Measurements from ENCODE around the gene CD248.
"Not testable (repeated sequence)": the region's sequence is repeated elsewhere in the genome, so short reads cannot be mapped to it uniquely, and the experiment has no call there.

Gene CD248

DNA sequence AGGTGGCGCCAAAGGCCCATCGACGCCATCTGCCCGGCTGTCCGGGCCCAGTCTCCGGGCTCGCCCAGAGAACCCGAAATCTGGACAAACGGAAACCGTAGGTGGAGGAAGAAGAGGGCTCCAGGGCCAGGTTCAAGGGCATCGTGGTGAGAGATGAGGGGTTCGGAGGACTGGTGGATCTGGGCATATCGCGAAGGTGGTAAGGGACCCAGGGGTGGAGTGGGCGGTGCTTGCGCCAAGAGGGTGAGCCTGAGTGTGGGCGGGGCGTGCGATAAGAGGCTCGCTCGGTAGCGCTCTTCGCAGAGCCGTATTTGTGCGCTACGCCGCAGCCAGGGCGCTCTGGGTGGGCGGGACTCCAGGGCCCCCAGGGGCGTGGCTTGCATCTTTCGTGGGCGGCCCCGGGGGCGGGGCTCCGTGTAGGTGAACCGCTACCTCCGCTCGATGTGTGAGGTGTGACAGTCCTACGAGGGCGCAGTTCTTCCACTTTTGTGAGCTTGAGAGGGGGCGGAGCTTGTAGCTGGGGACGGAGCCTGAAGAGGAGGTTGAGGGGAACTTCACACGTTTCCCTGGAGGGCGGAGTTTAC, 4.8 kb downstream of the CD248 start:
- DNase-seq, result peak; percentile 99

DNA sequence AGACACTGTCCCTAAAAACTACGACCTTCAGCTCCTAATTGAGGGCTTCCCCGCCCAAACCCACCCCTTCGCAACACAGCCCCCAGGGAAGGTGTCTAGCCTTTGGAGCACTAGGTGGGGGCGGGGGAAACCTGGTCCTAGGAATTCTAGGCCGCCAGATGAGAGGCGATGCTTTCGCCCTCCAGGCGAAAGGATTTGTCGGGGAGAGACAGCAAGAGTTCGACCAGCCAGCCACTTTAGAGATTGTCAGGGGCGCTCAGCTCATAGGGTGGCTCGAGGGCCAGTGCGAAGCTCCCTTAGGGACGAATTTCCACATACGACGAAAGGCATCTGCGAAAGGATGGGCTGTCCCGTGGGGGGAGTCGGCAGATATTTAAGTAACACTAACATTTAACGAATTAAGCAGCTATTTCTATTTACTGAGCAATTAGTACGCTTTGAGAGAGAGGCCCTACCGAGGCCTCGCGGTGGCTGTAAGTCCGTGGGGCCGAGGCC, 5.3 kb downstream of the CD248 start:
- no peak for DNase-seq

DNA sequence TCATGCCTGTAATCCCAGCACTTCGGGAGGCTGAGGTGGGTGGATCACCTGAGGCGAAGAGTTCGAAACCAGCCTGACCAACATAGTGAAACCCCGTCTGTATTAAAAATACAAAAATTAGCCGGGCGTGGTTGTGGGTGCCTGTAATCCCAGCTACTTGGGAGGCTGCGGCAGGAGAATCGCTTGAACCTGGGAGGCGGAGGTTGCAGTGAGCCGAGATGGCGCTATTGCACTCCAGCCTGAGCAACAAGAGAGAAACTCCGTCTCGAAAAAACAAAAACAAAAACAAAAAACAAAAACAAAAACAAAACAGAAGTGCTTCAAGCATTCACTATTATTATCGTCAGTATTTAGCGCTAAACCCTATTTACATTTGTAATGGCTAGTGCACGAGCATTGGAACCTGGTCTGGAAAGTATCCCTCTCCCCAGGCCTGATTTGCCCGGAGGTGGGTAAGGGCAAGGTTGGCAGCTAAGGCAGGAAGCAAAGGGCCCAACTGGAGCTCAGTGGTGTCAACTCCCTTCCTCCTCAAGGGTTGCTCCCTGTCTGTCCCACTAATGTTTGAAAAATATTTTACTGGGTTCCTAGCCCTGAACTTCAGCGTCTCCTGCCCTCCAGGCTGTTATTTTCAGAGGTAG, 5.9 kb downstream of the CD248 start:
- not testable (repeated sequence) for DNase-seq

DNA sequence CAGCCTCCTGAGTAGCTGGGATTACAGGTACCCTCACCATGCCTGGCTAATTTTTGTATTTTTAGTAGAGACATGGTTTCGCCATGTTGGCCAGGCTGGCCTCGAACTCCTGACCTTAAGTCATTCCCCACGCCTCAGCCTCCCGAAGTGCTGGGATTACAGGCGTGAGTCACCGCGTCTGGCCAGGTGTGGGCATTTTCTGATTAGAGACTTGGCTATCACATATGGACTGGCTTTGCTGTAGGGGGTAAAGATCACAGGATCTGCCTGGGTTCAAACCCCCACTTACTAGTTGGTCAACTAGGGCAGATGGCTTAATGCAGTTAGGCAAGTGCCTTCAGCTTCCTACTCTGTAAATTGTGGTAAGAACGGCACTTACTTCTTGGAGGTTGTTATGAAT, 6.5 kb downstream of the CD248 start:
- no peak for DNase-seq

DNA sequence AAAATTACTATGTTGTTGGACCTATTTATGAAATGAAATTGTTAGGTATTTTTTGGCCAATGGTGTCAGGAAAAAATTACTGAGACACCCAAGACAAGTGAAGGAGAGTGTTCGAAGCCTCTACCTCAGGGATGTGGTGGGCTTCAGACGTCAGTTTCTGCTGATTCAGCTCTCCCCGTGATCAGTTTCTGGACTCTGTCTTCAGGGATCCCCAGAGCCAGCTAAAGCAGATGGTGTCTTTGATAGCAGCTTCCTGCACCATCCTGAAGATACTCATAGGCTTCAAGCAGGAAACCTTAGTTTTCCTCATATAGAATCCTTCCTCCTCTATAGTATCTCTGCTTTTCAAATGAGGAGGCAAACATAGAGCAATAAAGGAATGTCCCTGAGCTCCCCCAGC, 7.4 kb downstream of the CD248 start:
- DNase-seq, result no peak

DNA sequence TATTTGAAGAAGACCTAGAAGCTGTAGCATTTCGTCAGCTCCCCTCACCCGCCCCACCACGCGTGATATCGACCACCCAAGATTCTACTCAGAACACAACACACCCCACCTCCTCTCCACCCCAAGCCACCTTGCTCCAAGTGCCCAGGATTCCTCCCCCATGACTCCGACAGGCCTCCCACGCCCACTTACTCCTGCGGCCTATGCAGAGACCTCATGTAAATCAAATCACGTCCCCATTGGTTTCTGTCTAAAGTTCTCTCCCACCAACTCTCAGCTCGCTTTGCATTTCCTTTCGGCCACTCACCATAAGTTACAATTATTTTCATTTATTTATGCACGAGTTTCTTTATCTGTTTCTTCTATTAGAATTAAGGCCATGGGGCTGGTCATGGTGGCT, 14.2 kb downstream of the CD248 start:
- no peak for DNase-seq

DNA sequence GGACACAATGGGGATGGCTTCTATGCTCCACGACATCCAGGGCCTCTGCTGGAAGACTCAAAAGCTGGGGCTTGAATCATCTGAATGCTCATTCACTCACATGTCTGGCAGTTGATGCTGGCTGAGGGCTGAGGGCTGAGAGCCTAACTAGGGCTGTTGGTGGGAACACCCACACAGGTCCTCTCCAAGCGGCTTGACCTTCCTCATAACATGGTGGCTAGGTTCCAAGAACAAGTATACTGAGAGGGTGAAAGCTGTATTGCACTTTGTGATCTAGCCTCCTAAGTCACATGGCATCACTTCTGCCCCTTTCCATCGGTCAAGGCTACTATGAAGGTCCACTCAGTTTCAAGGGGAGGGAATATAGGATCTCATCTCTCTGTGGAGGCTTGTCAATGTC, 17.7 kb downstream of the CD248 start:
- DNase-seq, result no peak

DNA sequence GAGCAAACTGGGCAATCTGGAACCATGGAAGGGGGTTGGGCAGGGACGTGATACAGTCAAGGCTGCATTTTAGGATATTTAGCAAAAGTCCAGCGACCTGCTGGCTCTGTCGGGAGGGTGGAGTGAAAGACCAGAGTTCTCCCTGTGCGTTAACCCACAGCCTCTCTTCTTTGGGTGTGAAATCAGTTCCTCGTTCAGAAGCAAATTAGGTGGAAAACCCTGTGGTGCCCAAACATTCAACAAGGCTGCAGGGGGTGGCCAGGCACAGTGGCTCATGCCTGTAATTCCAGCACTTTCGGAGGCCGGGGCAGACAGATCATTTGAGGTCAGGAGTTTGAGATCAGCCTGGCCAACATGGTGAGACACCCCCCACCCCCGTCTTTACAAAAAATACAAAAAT, 19.2 kb downstream of the CD248 start:
- DNase-seq, result no peak

DNA sequence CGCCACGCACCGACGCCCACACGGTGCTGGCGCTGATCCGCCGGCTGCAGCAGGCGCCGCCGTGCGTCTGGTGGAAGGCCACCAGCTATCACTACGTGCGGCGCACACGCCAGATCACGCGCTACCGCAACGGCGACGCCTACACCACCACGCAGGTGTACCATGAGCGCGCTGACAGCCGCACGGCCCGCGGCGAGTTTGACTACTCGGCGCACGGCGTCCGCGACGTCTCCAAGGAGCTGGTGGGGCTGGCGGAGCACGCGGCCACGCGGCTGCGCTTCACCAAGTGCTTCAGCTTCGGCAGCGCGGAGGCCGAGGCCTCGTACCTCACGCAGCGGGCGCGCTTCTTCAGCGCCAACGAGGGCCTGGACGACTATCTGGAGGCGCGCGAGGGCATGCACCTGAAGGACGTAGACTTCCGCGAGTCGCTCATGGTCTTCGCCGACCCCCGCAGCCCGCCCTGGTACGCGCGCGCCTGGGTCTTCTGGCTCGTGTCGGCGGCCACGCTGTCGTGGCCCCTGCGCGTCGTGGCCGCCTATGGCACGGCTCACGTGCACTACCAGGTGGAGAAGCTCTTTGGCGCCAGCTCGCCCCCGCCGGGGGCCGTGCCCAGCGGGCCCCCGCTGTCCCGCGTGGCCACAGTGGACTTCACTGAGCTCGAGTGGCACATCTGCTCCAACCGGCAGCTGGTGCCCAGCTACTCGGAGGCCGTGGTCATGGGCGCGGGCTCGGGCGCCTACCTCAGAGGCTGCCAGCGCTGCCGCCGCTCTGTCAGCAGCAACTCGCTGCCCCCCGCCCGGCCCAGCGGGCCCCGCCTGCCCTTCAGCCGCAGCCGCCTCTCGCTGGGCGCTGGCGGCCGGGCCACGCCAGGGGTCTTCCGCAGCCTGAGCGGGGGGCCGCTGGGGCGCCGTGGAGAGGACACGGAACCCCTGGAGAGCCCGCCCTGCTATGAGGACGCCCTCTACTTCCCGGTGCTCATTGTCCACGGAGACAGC, 21.9 kb downstream of the CD248 start:
- no peak for DNase-seq

DNA sequence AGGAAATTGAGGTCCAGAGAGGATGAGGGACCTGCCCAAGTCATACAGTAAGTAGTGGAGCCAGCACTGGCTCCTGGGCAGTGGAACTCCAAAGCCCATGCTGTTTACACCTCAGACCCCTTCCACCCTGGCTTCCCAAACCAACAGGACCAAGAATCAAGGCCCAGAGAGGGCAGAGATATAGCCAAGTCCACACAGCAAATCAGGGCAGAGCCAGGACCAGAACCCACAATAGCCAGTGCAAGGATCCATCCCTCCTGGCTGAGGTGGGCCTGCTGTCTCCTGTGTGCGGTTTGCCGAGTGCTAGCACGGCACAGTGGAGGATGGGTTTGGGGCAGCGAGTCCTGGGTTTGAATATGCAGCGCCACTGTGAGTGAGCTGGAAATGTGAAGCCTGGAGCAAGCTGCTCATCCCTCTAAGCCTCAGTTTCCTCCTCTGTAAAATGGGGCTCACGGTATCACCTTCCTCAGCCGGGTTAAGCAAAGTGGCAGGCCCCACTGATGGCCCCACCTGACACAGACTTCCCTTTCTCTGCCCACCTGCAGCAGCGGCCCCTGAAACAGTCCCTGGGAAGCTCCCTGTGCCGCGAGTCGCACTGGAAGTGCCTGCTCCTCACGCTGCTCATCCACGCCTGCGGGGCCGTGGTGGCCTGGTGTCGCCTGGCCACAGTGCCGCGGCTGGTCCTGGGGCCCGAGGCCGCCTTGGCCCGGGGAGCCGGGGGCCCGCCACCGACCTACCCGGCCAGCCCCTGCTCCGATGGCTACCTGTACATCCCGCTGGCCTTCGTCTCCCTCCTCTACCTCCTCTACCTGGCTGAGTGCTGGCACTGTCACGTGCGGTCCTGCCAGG, 22.8 kb downstream of the CD248 start:
- DNase-seq, result no peak

DNA sequence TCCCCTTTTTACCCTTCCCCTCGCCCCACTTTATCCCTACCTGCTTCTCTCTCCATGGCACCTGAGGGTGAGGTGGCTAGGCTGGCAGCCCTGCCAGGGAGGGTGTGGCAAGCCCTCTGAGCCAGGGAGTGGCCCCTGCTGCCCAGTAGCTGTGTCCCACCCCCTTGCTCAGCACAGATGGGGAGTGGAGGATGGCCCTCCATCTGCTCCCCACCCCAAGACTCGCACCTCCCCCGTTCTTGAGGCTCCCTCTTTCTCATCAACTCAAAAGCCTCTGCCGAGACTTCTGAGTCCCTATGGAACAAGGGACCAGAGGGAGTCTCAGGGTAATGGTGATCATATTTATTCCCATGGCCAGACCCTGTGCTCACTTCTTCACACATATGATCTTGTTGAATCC, 23.5 kb downstream of the CD248 start:
- no peak for DNase-seq

DNA sequence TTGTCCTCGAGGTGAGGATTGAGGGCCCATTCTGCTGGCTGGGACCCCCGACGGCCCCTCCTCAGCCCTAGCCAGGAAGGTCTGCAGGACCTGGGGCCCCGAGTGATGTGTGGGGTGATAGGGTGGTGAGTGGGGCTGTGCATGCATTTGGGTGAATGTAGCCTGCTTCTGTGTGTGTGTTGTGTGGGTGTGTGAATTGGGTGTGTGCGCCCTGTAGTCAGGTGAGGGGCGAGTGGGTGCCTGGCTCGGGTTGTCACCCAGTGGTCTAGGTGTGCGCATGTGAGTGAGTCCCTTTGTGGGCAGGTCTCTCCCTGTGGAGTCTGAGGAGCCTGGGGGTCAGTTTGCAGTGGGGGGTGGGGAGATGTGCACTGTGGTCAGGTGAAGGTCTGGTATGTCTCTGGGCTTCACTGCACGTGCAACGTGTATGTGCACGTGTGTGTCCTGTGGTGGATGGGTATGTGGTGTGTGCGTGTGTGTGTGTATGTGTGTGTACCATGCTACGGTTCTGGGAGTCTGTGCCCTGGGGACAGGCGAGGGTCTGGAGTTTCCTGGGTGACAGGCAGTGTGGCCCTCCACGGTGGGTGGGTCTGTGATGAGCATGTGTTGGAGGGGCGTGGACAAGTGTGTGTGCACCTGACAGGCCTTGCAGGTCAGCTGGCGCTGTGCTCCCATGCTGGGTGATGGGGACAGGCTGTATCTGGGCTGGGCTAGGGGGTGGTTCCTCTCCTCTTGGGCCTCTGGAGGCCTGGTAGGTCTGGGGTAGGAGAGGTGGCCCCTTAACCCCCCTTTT, 24.1 kb downstream of the CD248 start:
- DNase-seq, result no peak

DNA sequence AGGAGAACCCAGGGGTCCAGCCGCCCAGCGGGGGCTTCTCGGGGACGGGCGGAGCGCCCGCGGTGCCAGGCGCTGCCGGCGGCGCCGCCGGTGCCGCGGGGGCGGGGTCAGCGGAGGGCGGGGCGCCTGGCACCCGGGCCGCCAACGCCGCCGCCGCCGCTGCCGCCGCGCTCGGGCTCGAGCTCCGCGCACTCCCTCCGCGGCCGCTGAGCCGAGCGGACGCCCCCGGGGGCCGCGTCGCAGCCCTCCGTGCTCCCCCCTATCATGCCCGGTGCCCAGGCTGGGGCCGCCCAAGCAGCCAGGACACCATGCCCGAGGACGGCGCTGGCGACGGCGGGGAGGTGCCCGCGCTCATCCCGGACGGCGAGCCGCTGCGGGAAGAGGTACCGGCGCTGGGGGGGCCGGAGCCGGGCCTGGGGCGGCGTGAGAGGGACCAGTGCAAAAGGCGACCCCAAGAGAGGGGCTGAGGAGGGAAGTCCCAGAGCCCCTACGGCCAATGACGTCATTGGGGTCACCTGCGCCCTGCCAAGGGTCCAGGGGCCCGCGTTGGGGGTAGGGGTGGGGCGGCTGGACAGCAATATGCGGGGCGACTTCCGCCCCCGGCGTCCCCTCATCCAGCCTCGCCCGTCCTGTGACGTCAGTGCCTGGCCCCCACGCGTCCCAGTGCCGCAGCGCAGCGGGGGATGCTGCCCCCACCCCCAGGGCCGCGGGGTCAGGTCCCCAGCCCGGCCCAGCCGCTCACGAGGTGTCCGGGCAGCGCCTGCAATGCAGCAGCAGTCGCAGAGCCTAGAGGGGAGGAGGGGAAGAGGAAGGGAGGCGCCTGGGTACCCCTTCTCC, 24.9 kb downstream of the CD248 start, which contains the start of gene TMEM151A:
Gene TMEM151A, plus strand, starts transcription at position 189 of the 837 bp plus-strand sequence. Its CDS starts 120 bp downstream, at position 309.
- no peak for DNase-seq

DNA sequence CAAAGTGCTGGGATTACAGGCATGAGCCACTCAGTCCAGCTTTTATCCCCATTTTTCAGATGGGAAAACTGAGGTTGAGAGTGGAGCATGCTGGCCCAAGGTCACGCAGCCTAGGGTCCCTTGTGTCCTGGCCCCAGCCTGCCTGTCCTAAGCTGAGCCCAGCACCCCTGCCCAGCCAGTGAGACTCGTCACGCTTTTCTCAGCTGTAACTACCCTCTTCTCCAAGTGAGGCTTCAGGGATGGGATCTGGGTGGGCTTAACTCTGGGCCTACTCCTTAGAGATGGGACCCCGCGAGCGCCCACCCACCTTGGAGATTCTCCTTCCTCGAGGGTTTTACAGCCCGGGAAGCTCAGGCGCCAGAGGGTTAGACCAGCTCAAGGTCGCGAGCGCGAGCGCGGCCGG, 25.5 kb downstream of the CD248 start:
- no peak for DNase-seq

DNA sequence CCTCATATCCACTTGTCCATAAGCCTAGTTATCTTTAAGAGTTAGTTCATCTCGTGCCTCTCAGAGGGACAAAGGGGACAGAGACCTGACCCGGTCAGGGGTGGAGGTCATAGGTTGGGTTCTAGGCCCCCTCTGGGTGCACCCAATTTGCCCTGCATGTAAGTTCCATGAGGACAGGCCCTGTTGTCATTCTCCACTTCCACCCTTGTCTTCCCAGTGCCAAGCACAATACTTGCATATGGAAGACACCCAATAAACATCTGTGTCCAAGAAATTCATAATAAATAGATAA, 26.6 kb downstream of the CD248 start:
- no peak for DNase-seq

DNA sequence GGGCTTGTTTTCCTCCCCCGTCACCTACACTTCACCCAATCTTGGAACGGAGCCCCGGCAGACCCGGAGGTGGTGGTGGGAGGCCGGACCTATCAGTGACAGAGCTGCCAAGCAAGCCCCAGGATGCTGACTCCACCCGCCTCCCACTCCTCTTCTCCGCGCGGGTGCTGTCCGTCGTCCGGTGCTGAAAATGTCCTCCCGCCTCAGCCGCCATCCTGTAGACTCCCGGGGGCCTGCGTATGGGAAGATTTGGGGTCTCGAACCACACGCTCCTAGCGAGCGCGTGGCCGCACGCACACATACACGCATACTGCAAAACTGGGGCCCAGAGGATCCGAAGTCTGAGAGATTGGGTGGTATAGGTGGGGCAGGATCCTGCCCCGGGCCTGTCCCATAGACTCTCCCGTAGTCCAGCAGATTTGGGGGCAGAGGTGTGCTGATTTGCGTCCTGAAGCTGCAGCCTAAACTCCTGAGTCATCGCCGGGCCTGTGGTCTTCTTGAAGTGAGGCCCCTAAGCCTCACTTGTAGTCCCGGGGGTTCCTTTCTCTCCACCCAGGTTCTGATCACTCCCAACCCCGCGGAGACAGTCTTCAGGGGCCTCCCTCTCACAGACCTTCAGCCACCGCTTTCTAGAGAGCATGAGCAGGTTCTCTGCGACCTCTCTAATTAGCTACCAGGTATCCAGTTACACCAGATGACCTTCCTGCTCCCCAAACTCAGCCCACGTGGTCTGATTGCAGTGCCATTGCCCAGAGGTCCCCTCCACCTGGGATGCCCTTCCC, 27.1 kb downstream of the CD248 start:
- DNase-seq, result peak; percentile 76

DNA sequence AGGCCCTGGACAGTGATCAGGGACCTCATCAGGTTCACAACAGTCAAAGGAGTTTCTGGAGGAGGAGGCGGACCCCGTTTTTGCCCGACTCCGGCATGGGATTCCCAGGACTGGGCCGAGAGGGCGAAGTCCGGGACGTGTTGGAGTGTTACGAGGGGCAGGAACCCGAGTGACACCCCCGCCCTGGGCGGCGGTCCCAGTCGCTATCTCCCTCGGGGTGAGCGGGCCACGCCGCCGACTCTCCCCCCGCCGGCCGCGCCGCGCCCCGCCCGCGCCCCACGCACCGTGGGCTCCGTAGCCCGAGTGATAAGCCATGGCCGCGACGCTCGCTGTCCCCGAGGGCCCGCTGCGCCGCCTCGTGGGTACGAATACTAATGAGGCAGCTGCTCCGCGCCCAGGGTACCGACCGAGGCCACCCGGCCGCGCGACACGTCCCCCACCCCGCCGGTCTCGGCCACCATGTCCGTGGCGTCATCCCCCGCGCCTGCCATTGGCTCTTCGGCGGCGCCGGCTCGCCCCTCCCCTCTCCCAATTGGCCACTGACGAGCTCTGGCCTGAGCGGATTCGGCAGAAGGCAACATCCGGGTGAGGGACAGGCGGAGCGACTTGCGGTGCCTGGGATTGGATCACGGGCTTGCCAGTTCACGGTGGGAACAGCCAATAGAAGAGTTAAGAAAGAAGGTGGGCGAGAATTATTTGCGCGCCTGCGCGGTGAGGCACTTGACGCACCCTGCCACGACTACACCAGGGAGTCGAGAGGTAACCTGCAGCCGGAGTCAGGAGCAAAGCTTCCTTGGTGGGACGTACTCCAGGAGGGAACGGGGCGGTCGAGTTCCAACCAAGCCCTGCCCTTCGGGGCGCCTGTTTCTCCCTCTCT, 27.9 kb downstream of the CD248 start, which contains the start of gene YIF1A:
Gene YIF1A, minus strand, starts transcription at position 473 of the 877 bp plus-strand sequence. Its CDS starts 158 bp downstream, at position 315.
- DNase-seq, result peak; percentile 96

DNA sequence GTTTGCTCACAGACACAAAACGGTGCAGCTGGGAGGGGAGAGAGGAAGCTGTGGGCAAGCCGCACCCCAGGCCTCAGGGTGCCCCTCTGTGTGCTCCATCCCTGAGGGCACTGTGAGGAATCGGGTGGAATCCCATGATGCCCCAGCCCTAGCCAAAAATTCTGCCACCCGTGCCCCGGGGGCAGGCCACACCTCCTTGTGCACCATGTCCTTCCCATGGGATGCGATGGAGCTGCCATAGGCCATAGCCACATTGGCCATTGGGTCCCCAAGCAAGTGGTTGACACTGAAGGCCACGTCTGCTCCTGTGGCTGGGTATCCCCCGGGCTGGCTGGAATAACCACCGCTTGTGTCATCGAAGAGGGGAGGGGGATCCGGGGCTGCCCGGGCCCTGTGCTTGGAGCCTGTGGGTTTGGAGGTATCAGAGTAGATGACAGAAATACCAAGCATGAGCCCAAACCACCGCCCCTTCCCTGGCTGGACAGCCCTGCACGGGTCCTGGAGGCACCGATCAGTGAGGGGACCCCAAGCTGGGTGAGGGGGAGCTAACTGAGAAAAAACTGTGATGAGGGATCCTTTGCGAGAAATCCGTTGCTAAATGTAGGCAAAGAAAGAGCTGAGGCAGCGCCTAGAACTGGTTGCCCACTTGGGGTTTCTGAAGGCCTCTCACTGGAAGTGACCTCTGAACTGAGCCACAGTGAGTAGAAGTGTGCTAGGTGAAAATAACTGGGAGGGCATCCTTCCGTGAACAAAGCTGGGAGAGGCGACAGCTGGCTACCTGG, 28.8 kb downstream of the CD248 start:
- no peak for DNase-seq
